ENCODE measurements around the gene FBXW8.

FBXW8 gene

GRCh38 chr12:116990971-116991966 lies 80.5 kb downstream of the FBXW8 start:
- DNase-seq (ENCODE audit: low spot score), result no peak

DNA sequence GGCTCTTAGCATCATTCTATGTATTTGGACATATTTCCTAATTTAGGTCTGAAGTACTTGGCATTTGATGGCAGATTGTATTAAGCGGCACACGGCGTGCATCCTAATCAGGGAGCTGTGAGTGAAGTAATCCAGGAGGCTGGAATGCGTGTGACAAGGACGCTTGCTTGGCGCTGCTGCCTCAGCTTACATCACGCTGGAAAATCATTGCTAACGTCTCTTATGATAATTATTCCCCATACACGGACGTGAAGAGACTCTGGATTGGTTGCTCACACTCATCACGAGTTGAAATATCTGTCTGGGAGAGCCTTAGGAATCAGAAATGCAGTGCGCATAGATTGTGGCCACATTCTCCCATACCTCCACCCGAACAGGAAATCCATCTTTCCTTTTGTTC lies 85.3 kb downstream of the FBXW8 start:
- no peak for DNase-seq (ENCODE audit: low spot score)

- no peak for DNase-seq (ENCODE audit: low spot score)
These were observed 85.9 kb downstream of the FBXW8 start for GRCh38 chr12:116996621-116997020.

DNA sequence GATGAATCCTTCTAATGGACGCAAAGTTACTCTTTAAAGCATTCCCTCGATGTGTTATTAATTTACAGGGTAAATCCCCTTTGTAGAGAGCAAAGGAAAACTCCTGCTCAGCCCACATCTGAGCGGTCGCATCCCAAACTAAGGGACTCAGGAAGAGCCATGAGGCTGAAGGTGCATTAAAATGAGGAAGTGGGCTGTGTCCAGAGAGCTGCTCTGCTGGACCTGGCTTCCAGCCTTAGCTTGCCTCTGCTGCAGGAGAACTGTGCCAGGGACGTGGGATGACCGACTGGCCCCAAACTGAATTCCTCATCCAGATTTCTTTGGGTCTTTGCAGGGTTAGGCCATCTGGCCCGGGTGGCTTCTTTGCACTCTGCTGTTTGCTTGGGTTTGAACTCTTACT lies 88.3 kb downstream of the FBXW8 start:
- no peak for DNase-seq (ENCODE audit: low spot score)

DNA sequence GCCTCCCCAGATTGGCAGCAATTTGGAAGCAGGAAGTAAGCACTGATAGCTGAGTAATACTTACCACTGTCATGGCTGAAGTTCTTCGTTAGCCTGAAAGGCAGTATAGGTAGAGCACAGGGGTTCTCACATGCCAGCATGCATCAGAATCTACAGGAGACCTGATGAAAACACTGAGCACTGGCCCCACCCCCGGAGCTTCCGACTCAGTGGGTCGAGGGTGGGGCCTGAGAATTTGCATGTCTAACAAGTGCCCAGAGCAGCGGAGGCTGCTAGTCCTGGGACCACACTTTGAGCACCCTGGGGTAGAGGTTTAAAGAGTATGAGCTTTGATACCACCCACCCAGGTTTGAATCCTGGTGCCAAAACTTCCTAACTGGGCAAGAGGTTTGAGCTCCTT lies 89.6 kb downstream of the FBXW8 start:
- no peak for DNase-seq (ENCODE audit: low spot score)

- no peak for DNase-seq (ENCODE audit: low spot score)
These were observed 91.5 kb downstream of the FBXW8 start for GRCh38 chr12:117002051-117002817.

DNA sequence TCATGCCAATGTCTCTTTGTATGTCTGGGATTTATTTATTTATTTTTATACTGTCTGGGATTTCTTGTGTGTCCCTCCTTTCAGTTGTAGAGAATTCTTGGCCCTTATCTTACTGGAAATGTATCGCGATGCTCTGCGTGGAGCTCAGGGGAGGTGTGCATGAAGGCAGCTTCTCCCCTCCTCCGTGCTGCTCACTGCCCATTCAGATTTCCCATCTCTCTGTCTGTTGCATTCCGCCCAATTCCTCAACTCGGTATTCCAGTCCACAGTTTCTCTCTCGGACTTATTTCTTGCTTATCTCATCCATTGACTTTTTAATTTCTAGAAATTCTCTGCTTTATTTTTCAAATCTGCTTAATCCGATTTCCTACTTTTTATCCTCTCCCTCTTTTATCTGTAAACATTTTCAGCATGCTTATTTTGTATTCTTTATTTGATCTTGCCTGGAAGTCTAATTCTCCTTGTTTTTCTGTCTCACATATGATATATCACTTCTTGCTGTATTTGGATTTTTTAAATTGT lies 93.2 kb downstream of the FBXW8 start:
- DNase-seq (ENCODE audit: low spot score), result no peak

GRCh38 chr12:117005417-117006046 lies 94.8 kb downstream of the FBXW8 start:
- DNase-seq (ENCODE audit: low spot score), result no peak

- no peak for DNase-seq (ENCODE audit: low spot score)
These were observed 95.6 kb downstream of the FBXW8 start for GRCh38 chr12:117006333-117006732.

GRCh38 chr12:117007577-117007976 lies 96.8 kb downstream of the FBXW8 start:
- DNase-seq (ENCODE audit: low spot score), result no peak

DNA sequence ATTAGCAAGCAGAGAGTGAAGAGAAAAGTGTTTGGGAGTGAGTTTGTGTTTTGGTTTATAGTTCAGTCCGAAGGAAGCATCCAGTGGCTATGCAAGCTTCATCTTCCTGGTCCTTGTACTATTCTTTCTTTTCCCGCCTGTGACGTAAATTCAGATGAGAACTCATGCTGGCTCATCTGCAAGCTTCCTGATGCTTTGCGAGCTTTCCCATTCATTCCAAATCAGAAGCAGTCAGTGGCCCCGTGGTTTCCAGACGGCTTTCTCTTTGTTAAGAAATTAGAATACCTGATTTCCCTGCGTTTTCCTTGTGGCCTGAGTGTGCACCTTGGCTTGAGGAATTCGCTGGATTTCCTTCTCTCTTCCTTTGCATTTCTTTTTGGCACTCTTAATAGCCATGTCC lies 99.0 kb downstream of the FBXW8 start:
- DNase-seq (ENCODE audit: low spot score), result no peak

- DNase-seq (ENCODE audit: low spot score), result no peak
These were observed 100.1 kb downstream of the FBXW8 start for GRCh38 chr12:117010693-117011451.

- no peak for DNase-seq (ENCODE audit: low spot score)
These were observed 101.4 kb downstream of the FBXW8 start for GRCh38 chr12:117011988-117012805.

DNA sequence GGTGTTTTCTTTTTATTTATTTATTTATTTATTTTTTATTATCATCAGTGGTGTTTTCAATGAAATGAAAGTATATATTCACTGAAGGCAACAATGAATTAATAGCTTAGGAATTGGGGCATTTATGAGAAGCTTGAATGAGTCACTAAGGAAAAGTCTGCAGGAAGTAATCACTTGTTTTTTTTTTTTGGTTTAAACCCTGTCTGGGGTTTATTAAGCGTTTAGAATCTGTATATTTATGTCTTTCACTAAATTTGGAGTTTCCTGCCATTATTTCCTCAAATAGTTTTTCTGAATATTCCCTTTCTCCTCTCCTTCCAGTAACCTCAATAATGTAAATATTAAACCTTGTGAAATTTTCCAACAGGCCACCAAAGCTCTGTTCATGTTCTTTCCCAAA lies 103.0 kb downstream of the FBXW8 start:
- no peak for DNase-seq (ENCODE audit: low spot score)

- DNase-seq (ENCODE audit: low spot score), result no peak
These were observed 103.7 kb downstream of the FBXW8 start for GRCh38 chr12:117014342-117014887.

- no peak for DNase-seq (ENCODE audit: low spot score)
These were observed 105.1 kb downstream of the FBXW8 start for GRCh38 chr12:117015811-117016210.

DNA sequence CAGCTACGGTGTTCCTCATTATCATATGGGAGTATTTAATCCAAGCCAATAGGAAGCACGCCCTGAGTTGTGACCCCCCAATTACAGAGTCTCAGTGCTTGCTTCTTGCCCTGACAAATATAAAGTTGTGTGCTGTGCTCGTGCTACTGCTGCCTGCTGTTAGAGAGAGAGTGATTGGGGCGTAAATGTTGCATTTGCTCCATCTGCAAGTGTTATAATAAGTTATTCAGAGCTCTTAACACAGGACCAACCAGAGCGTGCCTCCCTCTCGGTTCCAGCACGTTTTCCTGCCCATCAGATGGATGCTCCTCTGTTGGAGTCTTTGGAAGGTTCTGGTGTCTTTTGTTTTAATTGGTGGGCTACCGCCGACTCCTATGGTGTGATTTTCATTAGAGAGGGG lies 107.1 kb downstream of the FBXW8 start:
- no peak for DNase-seq (ENCODE audit: low spot score)

GRCh38 chr12:117018276-117018675 lies 107.5 kb downstream of the FBXW8 start:
- DNase-seq (ENCODE audit: low spot score), result no peak

- no peak for DNase-seq (ENCODE audit: low spot score)
These were observed 107.9 kb downstream of the FBXW8 start for GRCh38 chr12:117018685-117019084.

- DNase-seq (ENCODE audit: low spot score), result no peak
These were observed 109.1 kb downstream of the FBXW8 start for GRCh38 chr12:117019866-117020265.
